IMR-90 (cell line): ENCODE data around the gene FOXP1. TPM values are rescaled to one million over a fixed set of nuclear protein-coding genes. Genes with fewer than 3 reads are reported as not detected.

Experiments used
- ATAC-seq: fragments of 200-7000 bp; cut with Tn5 transposase; 2 replicates; pipeline ENCODE4 v1.9.1; 2020; ENCODE audit warnings: low read depth, mild to moderate bottlenecking, moderate library complexity
- BruUV-seq: library from RNA; stranded (reverse); fragments of 400-500 nt; replicated peaks from 2 replicates; lab custom pipeline; 2021; lab: Mats Ljungman, UMichigan
- CTCF ChIA-PET: fragments of 300-600 bp; formaldehyde crosslinking; extraction: SDS; loops from one replicate; lab custom pipeline; 2021; ENCODE audit warnings: antibody characterized with exemption; lab: Yijun Ruan, JAX
- POLR2A ChIA-PET: fragments of 300-600 bp; sonication (Branson Sonifier 250); formaldehyde crosslinking; loops from one replicate; lab custom pipeline; 2022; ENCODE audit warnings: antibody characterized with exemption; ENCODE audit not compliant: unreplicated experiment; lab: Charles Lee
- DNase-seq: peaks from one replicate; pipeline ENCODE4 v3.0.0; 2013
- H2AFZ ChIP-seq: replicated peaks from 2 replicates; pipeline ENCODE3; 2013; ENCODE audit warnings: low read length, mild to moderate bottlenecking; ENCODE audit not compliant: poor library complexity
- H2AK5ac ChIP-seq: 2 replicates; pipeline ENCODE4 v1.6.1; 2013; ENCODE audit warnings: low read depth, low read length, inconsistent platforms
- H2AK9ac ChIP-seq: replicated peaks from 2 replicates; pipeline ENCODE3; 2013; ENCODE audit warnings: mild to moderate bottlenecking, low read depth, low read length, moderate library complexity; ENCODE audit not compliant: poor library complexity
- H2BK120ac ChIP-seq: 2 replicates; pipeline ENCODE4 v1.6.1; 2013; ENCODE audit warnings: low read depth, low read length, inconsistent platforms
- H2BK15ac ChIP-seq: 3 replicates; pipeline ENCODE4 v1.6.1; 2013; ENCODE audit warnings: low read depth, low read length, inconsistent platforms
- H2BK20ac ChIP-seq: 2 replicates; pipeline ENCODE4 v1.6.1; 2013; ENCODE audit warnings: low read depth, mild to moderate bottlenecking, inconsistent platforms, low read length, moderate library complexity
- H2BK5ac ChIP-seq: 2 replicates; pipeline ENCODE4 v1.6.1; 2013; ENCODE audit warnings: mild to moderate bottlenecking, low read depth, low read length, inconsistent platforms; ENCODE audit not compliant: poor library complexity, severe bottlenecking
- H3K14ac ChIP-seq: replicated peaks from 2 replicates; pipeline ENCODE4 v1.6.1; 2013; ENCODE audit warnings: low read depth, low read length, inconsistent platforms
- H3K18ac ChIP-seq: 2 replicates; pipeline ENCODE4 v1.6.1; 2013; ENCODE audit warnings: low read depth, low read length, control low read depth
- H3K23ac ChIP-seq: 2 replicates; pipeline ENCODE4 v1.6.1; 2013; ENCODE audit warnings: low read depth, low read length, inconsistent platforms
- H3K27ac ChIP-seq: 2 replicates; pipeline ENCODE4 v1.5.1; 2013; ENCODE audit warnings: mild to moderate bottlenecking, control low read depth, low read length; ENCODE audit not compliant: insufficient read depth
- H3K27me3 ChIP-seq: 2 replicates; pipeline ENCODE4 v1.6.1; 2013; ENCODE audit warnings: low read length; ENCODE audit not compliant: control insufficient read depth, insufficient read depth
- H3K36me3 ChIP-seq: 2 replicates; pipeline ENCODE4 v1.6.1; 2013; ENCODE audit warnings: low read length, mixed read lengths; ENCODE audit not compliant: control insufficient read depth, insufficient read depth
- H3K4ac ChIP-seq: 2 replicates; pipeline ENCODE4 v1.6.1; 2013; ENCODE audit warnings: low read depth, low read length, inconsistent platforms
- H3K4me1 ChIP-seq: 2 replicates; pipeline ENCODE4 v1.6.1; 2013; ENCODE audit warnings: low read length, mixed read lengths; ENCODE audit not compliant: control insufficient read depth, insufficient read depth
- H3K4me2 ChIP-seq: 2 replicates; pipeline ENCODE4 v1.6.1; 2013; ENCODE audit warnings: low read depth, mild to moderate bottlenecking, control low read depth, low read length, moderate library complexity
- H3K4me3 ChIP-seq: 2 replicates; pipeline ENCODE4 v1.5.1; 2013; ENCODE audit warnings: low read depth, mild to moderate bottlenecking, control low read depth, low read length, moderate library complexity; ENCODE audit not compliant: insufficient read depth
- H3K56ac ChIP-seq: 2 replicates; pipeline ENCODE4 v1.6.1; 2013; ENCODE audit warnings: low read length, inconsistent platforms; ENCODE audit not compliant: insufficient read depth; ENCODE audit errors: extremely low read depth
- H3K79me1 ChIP-seq, 2 experiments: 2 replicates each; pipeline ENCODE4 v1.6.1; 2013; ENCODE audit warnings: low read length in 2 of 2, inconsistent platforms in 1 of 2, low read depth in 1 of 2
- H3K9ac ChIP-seq: 2 replicates; pipeline ENCODE4 v1.6.1; 2013; ENCODE audit warnings: low read depth, low read length, control low read depth
- H3K9me1 ChIP-seq: 2 replicates; pipeline ENCODE4 v1.6.1; 2013; ENCODE audit warnings: low read length, inconsistent platforms; ENCODE audit not compliant: insufficient read depth
- H3K9me3 ChIP-seq: 2 replicates; pipeline ENCODE4 v1.6.1; 2013; ENCODE audit warnings: low read length; ENCODE audit not compliant: control insufficient read depth, insufficient read depth
- H4K20me1 ChIP-seq: 2 replicates; pipeline ENCODE4 v1.6.1; 2013; ENCODE audit warnings: low read length, inconsistent platforms; ENCODE audit not compliant: insufficient read depth
- H4K5ac ChIP-seq: 2 replicates; pipeline ENCODE4 v1.6.1; 2013; ENCODE audit warnings: mild to moderate bottlenecking, low read depth, low read length, control low read depth
- H4K8ac ChIP-seq, 2 experiments: 2 replicates each; pipeline ENCODE4 v1.6.1; 2013; ENCODE audit warnings: low read depth in 2 of 2, low read length in 2 of 2, control low read depth in 1 of 2, inconsistent platforms in 1 of 2
- H4K91ac ChIP-seq: 2 replicates; pipeline ENCODE4 v1.6.1; 2013; ENCODE audit warnings: low read depth, low read length, inconsistent platforms; ENCODE audit not compliant: insufficient read depth
- MAFK ChIP-seq: IDR thresholded peaks from 2 replicates; pipeline ENCODE4 v1.6.1; 2012; ENCODE audit warnings: low read depth, low read length, improper control_type of control experiment
- MAZ ChIP-seq: IDR thresholded peaks from 2 replicates; pipeline ENCODE4 v1.6.1; 2012; ENCODE audit warnings: low read depth, mild to moderate bottlenecking, low read length, improper control_type of control experiment, moderate library complexity, borderline replicate concordance
- RAD21 ChIP-seq: IDR thresholded peaks from 2 replicates; pipeline ENCODE4 v1.6.1; 2012; ENCODE audit warnings: low read length, improper control_type of control experiment
- RCOR1 ChIP-seq: IDR thresholded peaks from 2 replicates; pipeline ENCODE4 v1.6.1; 2012; ENCODE audit warnings: mild to moderate bottlenecking, low read length, improper control_type of control experiment; ENCODE audit not compliant: insufficient replicate concordance
- WGBS, 2 experiments: methylation state at CpG; one replicate each; pipeline versions ENCODE4 v1.1.5 to v1.1.7; 2013; ENCODE audit warnings: missing lambda C conversion rate in 2 of 2; ENCODE audit not compliant: insufficient read length in 1 of 2; ENCODE audit errors: extremely low coverage in 2 of 2; 5-methylcytosine and 5-hydroxymethylcytosine counted together
- dilution Hi-C: fragments of 300-500 bp; cut with HindIII; formaldehyde crosslinking; loops from one replicate; pipeline ENCODE4 v1.14.3; 2018; ENCODE audit warnings: low sequenced_read_pairs; ENCODE audit not compliant: unreplicated experiment
- in situ Hi-C: fragments of 300-500 bp; cut with MboI; formaldehyde crosslinking; loops from 3 replicates; pipeline ENCODE4 v1.14.3; 2019; ENCODE audit warnings: low sequenced_read_pairs, inconsistent platforms, mixed read lengths
- intact Hi-C: fragments of 100-400 bp; cut with micrococcal nuclease; formaldehyde crosslinking; loops from 2 replicates; pipeline ENCODE4 v1.10.0; 2022
- polyA plus RNA-seq, 3 experiments: library from polyadenylated mRNA; depleted of rRNA; stranded (reverse); fragments of >200 nt; gene quantifications; 2 replicates each; pipeline ENCODE4 v1.2.3, GENCODE V29; 2012; ENCODE audit warnings: low replicate concordance in 1 of 3
- total RNA-seq: library from RNA; depleted of rRNA; stranded (reverse); fragments of >200 nt; gene quantifications from 2 replicates; pipeline ENCODE4 v1.2.3, GENCODE V29; 2012
- TF ChIP-seq, protein P1 (sequence below): fragments of 150-350 bp; IDR thresholded peaks from 2 replicates; pipeline ENCODE4 v1.6.1; 2016; ENCODE audit warnings: low read depth, mild to moderate bottlenecking, low read length, moderate library complexity, borderline replicate concordance
- TF ChIP-seq, protein P2 (sequence below): conservative IDR thresholded peaks from 2 replicates; pipeline ENCODE4 v1.5.1; 2012; ENCODE audit warnings: mild to moderate bottlenecking, low read depth, low read length, improper control_type of control experiment

Gene FOXP1
- total and polyA plus RNA-seq, 2 of the 4 experiments (the other 2 are of a cell fraction): 37.0 to 132 TPM

DNA sequence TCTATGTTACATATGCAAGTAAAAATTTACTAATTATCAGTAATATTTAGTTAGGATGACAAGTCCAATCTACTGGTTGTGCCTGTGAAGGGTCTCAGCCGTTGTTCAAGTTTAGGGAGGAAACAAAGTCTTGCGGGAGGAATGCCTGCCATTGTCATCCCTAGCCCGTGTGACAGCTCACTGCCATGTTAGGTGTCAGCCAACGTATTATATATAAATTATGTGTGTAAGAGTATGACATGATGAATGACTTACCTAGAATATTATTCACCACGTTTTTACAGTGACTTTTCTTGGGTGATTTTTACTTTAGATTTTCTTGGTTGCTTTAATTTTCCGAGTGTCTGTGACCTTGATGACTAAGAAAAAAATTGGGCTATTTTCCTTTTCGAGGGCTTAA lies 656.7 kb downstream of the FOXP1 start:
- H4K8ac ChIP-seq: no peak overlapping the region
- no peaks in the 10 kb centered on the region for H4K20me1 ChIP-seq
- no peak overlapping the region for H3K23ac ChIP-seq
- WGBS, 2 experiments: no CpG with 5 or more reads among the region's 7 CpGs
- H3K4me2 ChIP-seq: no peak overlapping the region
- H4K91ac ChIP-seq: no peak overlapping the region
- H3K27me3 ChIP-seq: no peaks in the 10 kb centered on the region
- no peak overlapping the region for H3K9ac ChIP-seq
- H3K9me1 ChIP-seq: no peaks in the 10 kb centered on the region
- ATAC-seq (no peak), DNase-seq (no peak)
- H3K79me1 ChIP-seq: no peaks in the 10 kb centered on the region
- ChIA-PET POLR2A (no interaction called here), CTCF (no interaction called here)
- peak overlapping the region; percentile 43; the same call in 1 of the 2 replicates for H3K14ac ChIP-seq
- intact Hi-C loops (no loop called here), dilution Hi-C loops (no loop called here), in situ Hi-C loops (no loop called here)
- H2BK5ac ChIP-seq: no peak overlapping the region
- H4K5ac ChIP-seq: no peak overlapping the region
- no peak overlapping the region for H2AK5ac ChIP-seq
- H2AK9ac ChIP-seq: no peak overlapping the region
- no peak overlapping the region for H3K56ac ChIP-seq
- TF ChIP-seq RCOR1 (no peak), RAD21 (no peak), MAZ (no peak), MAFK (no peak)
- TF ChIP-seq, protein P1, sequence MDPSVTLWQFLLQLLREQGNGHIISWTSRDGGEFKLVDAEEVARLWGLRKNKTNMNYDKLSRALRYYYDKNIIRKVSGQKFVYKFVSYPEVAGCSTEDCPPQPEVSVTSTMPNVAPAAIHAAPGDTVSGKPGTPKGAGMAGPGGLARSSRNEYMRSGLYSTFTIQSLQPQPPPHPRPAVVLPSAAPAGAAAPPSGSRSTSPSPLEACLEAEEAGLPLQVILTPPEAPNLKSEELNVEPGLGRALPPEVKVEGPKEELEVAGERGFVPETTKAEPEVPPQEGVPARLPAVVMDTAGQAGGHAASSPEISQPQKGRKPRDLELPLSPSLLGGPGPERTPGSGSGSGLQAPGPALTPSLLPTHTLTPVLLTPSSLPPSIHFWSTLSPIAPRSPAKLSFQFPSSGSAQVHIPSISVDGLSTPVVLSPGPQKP: no peak
- TF ChIP-seq, protein P2, sequence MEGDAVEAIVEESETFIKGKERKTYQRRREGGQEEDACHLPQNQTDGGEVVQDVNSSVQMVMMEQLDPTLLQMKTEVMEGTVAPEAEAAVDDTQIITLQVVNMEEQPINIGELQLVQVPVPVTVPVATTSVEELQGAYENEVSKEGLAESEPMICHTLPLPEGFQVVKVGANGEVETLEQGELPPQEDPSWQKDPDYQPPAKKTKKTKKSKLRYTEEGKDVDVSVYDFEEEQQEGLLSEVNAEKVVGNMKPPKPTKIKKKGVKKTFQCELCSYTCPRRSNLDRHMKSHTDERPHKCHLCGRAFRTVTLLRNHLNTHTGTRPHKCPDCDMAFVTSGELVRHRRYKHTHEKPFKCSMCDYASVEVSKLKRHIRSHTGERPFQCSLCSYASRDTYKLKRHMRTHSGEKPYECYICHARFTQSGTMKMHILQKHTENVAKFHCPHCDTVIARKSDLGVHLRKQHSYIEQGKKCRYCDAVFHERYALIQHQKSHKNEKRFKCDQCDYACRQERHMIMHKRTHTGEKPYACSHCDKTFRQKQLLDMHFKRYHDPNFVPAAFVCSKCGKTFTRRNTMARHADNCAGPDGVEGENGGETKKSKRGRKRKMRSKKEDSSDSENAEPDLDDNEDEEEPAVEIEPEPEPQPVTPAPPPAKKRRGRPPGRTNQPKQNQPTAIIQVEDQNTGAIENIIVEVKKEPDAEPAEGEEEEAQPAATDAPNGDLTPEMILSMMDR: no peak
- H2AFZ ChIP-seq: no peak overlapping the region
- no peak overlapping the region for H3K4me3 ChIP-seq
- H3K4me1 ChIP-seq: no peaks in the 10 kb centered on the region
- no peak overlapping the region for H2BK120ac ChIP-seq
- no peaks in the 10 kb centered on the region for H3K36me3 ChIP-seq
- no peak overlapping the region for H3K27ac ChIP-seq
- H3K18ac ChIP-seq: no peak overlapping the region
- H3K4ac ChIP-seq: no peak overlapping the region
- H2BK15ac ChIP-seq: no peak overlapping the region
- H2BK20ac ChIP-seq: no peak overlapping the region
- no TSS peak for BruUV-seq
- H3K9me3 ChIP-seq: no peaks in the 10 kb centered on the region
